Measurements from ENCODE around the gene BLTP3B. TPM values are rescaled to one million over a fixed set of nuclear protein-coding genes. Genes with fewer than 3 reads are reported as not detected.

Gene BLTP3B
- total RNA-seq, 1 experiment from 2014 or later, result 22.4 TPM

DNA sequence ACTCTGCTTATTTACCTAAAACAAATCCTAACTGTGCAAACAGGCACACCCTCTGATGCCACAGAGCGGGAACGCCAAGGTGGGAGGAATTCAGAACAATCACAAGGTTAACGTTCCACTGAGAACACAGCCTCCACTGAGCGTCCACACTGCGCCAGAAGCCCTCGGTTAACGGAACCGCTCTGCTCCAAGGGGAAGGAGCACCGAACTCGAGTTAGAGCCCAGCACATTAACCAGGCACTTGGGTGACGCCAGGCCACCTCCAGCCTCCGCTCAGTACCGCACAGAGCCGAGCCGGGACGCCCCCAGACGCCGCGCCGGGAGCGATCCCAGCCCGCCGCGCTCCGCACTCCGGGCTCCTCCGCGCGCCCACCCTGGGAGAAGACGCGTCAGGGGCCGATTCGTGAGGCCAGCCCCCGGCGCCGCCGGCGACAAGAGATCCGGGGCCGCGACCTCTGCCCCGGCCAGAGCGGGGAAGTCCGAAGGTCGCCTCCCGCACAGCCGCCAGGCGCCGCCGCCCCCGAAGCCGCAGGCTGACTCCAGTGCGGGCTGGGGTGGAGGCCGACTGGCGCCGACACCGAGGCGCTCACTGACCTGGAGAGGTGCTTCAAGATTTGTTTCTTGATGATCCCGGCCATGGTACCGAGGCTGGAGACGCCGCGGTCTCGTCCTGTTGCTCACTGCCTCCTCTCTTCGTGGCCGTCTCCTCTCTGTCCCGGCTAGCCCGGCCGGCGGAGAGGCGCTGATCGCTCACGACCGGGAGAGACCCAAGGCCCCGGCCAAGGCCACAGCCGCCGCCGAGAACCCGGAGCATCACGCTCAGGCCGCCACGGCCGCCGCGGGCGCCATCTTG lies 450 bp downstream of the BLTP3B start (continued):
- TF ChIP-seq ZMAT4 (CRISPR knock-in tag; IDR thresholded peaks at IDR 0.05) (no peak), TP53 (CRISPR knock-in tag; IDR thresholded peaks at IDR 0.05) (0 out of 2 replicates have a peak, but pooled peaks have one; percentile 27), ZNF121 (CRISPR knock-in tag; IDR thresholded peaks at IDR 0.05) (no peak), ATF1 (CRISPR knock-in tag; IDR thresholded peaks at IDR 0.05) (0 out of 2 replicates have a peak, but pooled peaks have one; percentile 82), GABPB1 (CRISPR knock-in tag; IDR thresholded peaks at IDR 0.05) (0 out of 2 replicates have a peak, but pooled peaks have one; percentile 47), ESRRA (CRISPR knock-in tag; IDR thresholded peaks at IDR 0.05; ENCODE audit: borderline replicate concordance) (no peak; the same call in 1 of the 2 replicates), ZNF263 (CRISPR knock-in tag; IDR thresholded peaks at IDR 0.05; ENCODE audit: low read depth) (no peak), CREM (CRISPR knock-in tag; IDR thresholded peaks at IDR 0.05) (no peak), STAT6 (CRISPR knock-in tag; conservative IDR thresholded peaks at IDR 0.05; ENCODE audit: low read depth) (no peak)
- TF ChIP-seq, protein P1, sequence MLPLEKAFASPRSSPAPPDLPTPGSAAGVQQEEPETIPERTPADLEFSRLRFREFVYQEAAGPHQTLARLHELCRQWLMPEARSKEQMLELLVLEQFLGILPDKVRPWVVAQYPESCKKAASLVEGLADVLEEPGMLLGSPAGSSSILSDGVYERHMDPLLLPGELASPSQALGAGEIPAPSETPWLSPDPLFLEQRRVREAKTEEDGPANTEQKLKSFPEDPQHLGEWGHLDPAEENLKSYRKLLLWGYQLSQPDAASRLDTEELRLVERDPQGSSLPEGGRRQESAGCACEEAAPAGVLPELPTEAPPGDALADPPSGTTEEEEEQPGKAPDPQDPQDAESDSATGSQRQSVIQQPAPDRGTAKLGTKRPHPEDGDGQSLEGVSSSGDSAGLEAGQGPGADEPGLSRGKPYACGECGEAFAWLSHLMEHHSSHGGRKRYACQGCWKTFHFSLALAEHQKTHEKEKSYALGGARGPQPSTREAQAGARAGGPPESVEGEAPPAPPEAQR (CRISPR knock-in tag; IDR thresholded peaks at IDR 0.05), result no peak
- TF ChIP-seq, protein P2, sequence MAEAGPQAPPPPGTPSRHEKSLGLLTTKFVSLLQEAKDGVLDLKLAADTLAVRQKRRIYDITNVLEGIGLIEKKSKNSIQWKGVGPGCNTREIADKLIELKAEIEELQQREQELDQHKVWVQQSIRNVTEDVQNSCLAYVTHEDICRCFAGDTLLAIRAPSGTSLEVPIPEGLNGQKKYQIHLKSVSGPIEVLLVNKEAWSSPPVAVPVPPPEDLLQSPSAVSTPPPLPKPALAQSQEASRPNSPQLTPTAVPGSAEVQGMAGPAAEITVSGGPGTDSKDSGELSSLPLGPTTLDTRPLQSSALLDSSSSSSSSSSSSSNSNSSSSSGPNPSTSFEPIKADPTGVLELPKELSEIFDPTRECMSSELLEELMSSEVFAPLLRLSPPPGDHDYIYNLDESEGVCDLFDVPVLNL (CRISPR knock-in tag; IDR thresholded peaks at IDR 0.05; ENCODE audit: borderline replicate concordance, low read depth), result no peak
- TF ChIP-seq, protein P3, sequence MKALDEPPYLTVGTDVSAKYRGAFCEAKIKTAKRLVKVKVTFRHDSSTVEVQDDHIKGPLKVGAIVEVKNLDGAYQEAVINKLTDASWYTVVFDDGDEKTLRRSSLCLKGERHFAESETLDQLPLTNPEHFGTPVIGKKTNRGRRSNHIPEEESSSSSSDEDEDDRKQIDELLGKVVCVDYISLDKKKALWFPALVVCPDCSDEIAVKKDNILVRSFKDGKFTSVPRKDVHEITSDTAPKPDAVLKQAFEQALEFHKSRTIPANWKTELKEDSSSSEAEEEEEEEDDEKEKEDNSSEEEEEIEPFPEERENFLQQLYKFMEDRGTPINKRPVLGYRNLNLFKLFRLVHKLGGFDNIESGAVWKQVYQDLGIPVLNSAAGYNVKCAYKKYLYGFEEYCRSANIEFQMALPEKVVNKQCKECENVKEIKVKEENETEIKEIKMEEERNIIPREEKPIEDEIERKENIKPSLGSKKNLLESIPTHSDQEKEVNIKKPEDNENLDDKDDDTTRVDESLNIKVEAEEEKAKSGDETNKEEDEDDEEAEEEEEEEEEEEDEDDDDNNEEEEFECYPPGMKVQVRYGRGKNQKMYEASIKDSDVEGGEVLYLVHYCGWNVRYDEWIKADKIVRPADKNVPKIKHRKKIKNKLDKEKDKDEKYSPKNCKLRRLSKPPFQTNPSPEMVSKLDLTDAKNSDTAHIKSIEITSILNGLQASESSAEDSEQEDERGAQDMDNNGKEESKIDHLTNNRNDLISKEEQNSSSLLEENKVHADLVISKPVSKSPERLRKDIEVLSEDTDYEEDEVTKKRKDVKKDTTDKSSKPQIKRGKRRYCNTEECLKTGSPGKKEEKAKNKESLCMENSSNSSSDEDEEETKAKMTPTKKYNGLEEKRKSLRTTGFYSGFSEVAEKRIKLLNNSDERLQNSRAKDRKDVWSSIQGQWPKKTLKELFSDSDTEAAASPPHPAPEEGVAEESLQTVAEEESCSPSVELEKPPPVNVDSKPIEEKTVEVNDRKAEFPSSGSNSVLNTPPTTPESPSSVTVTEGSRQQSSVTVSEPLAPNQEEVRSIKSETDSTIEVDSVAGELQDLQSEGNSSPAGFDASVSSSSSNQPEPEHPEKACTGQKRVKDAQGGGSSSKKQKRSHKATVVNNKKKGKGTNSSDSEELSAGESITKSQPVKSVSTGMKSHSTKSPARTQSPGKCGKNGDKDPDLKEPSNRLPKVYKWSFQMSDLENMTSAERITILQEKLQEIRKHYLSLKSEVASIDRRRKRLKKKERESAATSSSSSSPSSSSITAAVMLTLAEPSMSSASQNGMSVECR (CRISPR knock-in tag; IDR thresholded peaks at IDR 0.05; ENCODE audit: borderline replicate concordance), result peak; percentile 81; the same call in 1 of the 2 replicates

DNA sequence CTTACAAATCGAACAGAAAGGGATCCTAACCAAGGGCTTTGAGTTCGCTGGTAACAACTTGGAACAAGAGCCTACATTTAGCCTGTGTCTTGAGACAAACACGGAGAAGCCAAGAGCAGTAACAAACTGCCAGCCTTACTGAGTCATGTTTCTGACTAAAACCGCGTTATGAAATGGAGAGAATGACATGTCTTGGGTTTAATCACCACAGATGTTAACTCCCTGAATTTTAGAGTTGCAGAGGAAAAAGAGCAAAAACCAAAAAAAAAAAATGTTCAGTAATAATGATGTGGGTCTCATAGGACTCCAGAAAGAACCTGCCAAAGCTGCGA lies 1.0 kb downstream of the BLTP3B start:
- peaks cover 31% of the 10 kb centered on the region for H3K4me1 Mint-ChIP-seq
- H3K36me3 Mint-ChIP-seq, result peaks cover 7% of the 10 kb centered on the region
- no peak for DNase-seq (ENCODE audit: low spot score)
- ATAC-seq, result no peak
- CTCF ChIA-PET, result no interaction called here
- peaks cover 10% of the 10 kb centered on the region for H3K9me3 Mint-ChIP-seq
- TF ChIP-seq ZNF396 (CRISPR knock-in tag; IDR thresholded peaks at IDR 0.05; ENCODE audit: borderline replicate concordance) (no peak), ZNF317 (CRISPR knock-in tag; IDR thresholded peaks at IDR 0.05; ENCODE audit: borderline replicate concordance, low read depth) (no peak), ZBTB21 (CRISPR knock-in tag; IDR thresholded peaks at IDR 0.05; ENCODE audit: borderline replicate concordance) (no peak), CDX4 (CRISPR knock-in tag; IDR thresholded peaks at IDR 0.05; ENCODE audit: borderline replicate concordance) (no peak), ATF3 (CRISPR knock-in tag; conservative IDR thresholded peaks at IDR 0.05) (no peak)
- TF ChIP-seq, protein P1 (CRISPR knock-in tag; IDR thresholded peaks at IDR 0.05), result no peak
- peak overlapping the region; percentile 64; the same call in 1 of the 2 replicates for H3K27ac Mint-ChIP-seq
- H3K4me3 Mint-ChIP-seq, result peak overlapping the region; percentile 91
- no peaks in the 10 kb centered on the region for H3K27me3 Mint-ChIP-seq (ENCODE audit: low read depth)
- POLR2A ChIA-PET, result interaction anchor here (0.6 kb wide), 1 partner anchor 146 kb away, joined by 3 read pairs; no protein-coding TSS in a partner anchor
